IPS-15b (cell line): ENCODE results near the gene RNASE11.
"Not testable (repeated sequence)": the region's sequence is repeated elsewhere in the genome, so short reads cannot be mapped to it uniquely, and the experiment has no call there.

Source experiments
- H3K27me3 ChIP-seq: one replicate; pipeline ENCODE4 v1.6.1; 2013; ENCODE audit warnings: low read length; ENCODE audit not compliant: control insufficient read depth, insufficient read depth
- H3K36me3 ChIP-seq: one replicate; pipeline ENCODE4 v1.6.1; 2013; ENCODE audit warnings: low read length; ENCODE audit not compliant: control insufficient read depth, insufficient read depth
- H3K4me1 ChIP-seq: one replicate; pipeline ENCODE4 v1.6.1; 2013; ENCODE audit warnings: mild to moderate bottlenecking, low read length; ENCODE audit not compliant: control insufficient read depth, insufficient read depth
- H3K4me3 ChIP-seq: one replicate; pipeline ENCODE4 v1.5.1; 2013; ENCODE audit warnings: low read depth, low read length
- H3K9ac ChIP-seq: one replicate; pipeline ENCODE4 v1.6.1; 2013; ENCODE audit warnings: low read depth, mild to moderate bottlenecking, low read length
- H3K9me3 ChIP-seq: one replicate; pipeline ENCODE4 v1.6.1; 2013; ENCODE audit warnings: mild to moderate bottlenecking, low read length; ENCODE audit not compliant: control insufficient read depth, insufficient read depth

RNASE11 gene

DNA sequence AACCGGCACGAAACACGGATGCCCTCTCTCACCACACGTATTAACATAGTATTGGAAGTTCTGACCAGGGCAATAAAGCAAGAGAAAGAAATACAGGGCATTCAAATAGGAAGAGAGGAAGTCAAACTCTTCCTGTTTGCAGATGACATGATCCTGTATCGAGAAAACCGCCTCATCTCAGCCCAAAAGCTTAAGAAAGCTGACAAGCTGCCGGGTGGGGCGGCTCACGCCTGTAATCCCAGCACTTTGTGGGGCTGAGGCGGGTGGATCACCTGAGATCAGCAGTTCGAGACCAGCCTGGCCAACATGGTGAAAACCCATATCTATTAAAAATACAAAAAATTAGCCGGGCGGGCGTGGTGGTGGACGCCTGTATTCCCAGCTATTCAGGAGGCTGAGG, 36.0 kb upstream of the RNASE11 start:
- Histone ChIP-seq H3K9me3 (no peaks in the 10 kb centered on the region), H3K27me3 (peaks cover 48% of the 10 kb centered on the region), H3K4me1 (peaks cover 10% of the 10 kb centered on the region), H3K9ac (no peak overlapping the region), H3K36me3 (no peaks in the 10 kb centered on the region), H3K4me3 (peak overlapping the region; percentile 73)

DNA sequence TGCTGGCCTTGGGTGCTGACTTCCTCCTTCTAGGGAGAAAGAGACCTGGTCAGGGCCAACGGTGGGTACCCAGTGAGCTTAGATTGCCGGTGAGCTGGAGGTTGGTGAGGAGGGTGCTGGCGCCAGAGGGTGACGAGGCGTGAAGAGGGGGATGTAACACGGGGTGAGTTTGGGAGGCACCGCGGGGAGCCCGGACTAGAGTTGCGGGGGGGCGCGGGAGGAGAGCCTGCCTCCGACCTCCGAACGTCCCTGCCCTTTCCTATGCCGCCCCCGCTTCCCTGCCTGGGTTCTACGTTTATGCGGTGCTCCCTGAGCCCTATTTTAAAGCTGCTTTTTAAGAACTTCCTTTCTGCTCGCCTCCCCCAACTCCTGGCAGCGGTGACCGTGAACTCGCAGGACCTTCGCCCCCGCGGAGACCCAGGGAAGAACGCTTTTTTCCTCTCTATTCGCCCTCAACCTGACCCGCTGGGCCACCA, 35.1 kb upstream of the RNASE11 start:
- peaks cover 38% of the 10 kb centered on the region for H3K27me3 ChIP-seq
- no peaks in the 10 kb centered on the region for H3K9me3 ChIP-seq
- peaks cover 5% of the 10 kb centered on the region for H3K4me1 ChIP-seq
- H3K4me3 ChIP-seq: peak overlapping the region; percentile 70
- peak overlapping the region; percentile 50 for H3K9ac ChIP-seq
- no peaks in the 10 kb centered on the region for H3K36me3 ChIP-seq

- Histone ChIP-seq H3K4me1 (no peaks in the 10 kb centered on the region), H3K4me3 (no peak overlapping the region), H3K9ac (no peak overlapping the region), H3K9me3 (no peaks in the 10 kb centered on the region), H3K27me3 (peaks cover 20% of the 10 kb centered on the region), H3K36me3 (no peaks in the 10 kb centered on the region)
These were observed 33.1 kb upstream of the RNASE11 start for GRCh38 chr14:20620798-20621478.

GRCh38 chr14:20619688-20620087, 31.9 kb upstream of the RNASE11 start:
- not testable (repeated sequence) for H3K9me3 ChIP-seq, H3K9ac ChIP-seq

DNA sequence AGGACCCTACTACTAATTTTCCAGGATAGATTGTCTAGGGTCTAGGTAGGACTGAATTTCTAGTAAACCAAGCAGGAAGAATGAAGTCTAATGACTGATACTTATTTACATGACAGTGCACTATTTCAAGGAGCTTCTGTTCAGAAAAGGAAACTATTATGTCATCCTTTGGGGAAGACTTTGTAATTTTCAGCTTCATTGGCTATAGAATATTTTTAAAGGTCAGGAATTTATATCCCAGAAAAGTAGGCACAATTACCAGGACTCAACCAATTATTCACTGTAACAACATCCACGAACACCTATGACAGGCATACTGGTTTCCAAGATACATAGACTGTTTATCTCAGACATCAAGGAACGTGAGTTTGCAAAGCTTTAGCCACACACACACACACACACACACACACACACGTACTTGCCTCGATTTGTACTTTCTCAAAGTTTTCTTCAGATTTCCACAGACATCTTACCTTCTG, 30.5 kb upstream of the RNASE11 start:
- Histone ChIP-seq H3K9ac (no peak overlapping the region), H3K27me3 (peaks cover 15% of the 10 kb centered on the region), H3K4me3 (no peak overlapping the region), H3K9me3 (no peaks in the 10 kb centered on the region), H3K4me1 (peaks cover 3% of the 10 kb centered on the region), H3K36me3 (no peaks in the 10 kb centered on the region)

More at GRCh38 chr14:20619688-20620087, 31.9 kb upstream of the RNASE11 start:
- not testable (repeated sequence) for H3K36me3 ChIP-seq, H3K4me1 ChIP-seq, H3K4me3 ChIP-seq
- H3K27me3 ChIP-seq: peaks cover 20% of the 10 kb centered on the region

- no peaks in the 10 kb centered on the region for H3K9me3 ChIP-seq
- H3K4me1 ChIP-seq: peaks cover 8% of the 10 kb centered on the region
- peaks cover 6% of the 10 kb centered on the region for H3K27me3 ChIP-seq
- no peaks in the 10 kb centered on the region for H3K36me3 ChIP-seq
- H3K9ac ChIP-seq: no peak overlapping the region
- no peak overlapping the region for H3K4me3 ChIP-seq
These were observed 29.6 kb upstream of the RNASE11 start for GRCh38 chr14:20617138-20618003.

DNA sequence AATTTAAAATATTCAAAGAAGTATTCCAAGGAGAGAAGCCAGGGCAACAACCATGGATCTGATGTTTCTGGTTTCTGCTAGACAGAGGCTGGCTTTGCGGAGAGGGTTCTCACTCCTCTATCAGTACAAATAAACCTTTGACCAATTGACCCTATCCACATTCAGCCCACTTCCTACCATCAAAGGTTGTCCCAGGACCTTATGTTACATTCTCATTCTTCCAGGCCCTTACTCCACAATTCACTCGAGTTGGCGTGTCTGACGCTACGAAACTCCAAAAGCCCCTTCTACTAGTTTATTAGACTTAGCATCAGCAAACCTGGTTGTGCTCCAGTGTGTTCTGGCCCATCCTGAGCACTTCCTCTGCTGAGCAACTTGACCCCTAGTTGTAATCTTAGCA, 28.2 kb upstream of the RNASE11 start:
- Histone ChIP-seq H3K36me3 (no peaks in the 10 kb centered on the region), H3K4me1 (peaks cover 8% of the 10 kb centered on the region), H3K9me3 (no peaks in the 10 kb centered on the region), H3K9ac (no peak overlapping the region), H3K4me3 (no peak overlapping the region), H3K27me3 (peaks cover 9% of the 10 kb centered on the region)

GRCh38 chr14:20614038-20614840, 26.4 kb upstream of the RNASE11 start:
- peaks cover 15% of the 10 kb centered on the region for H3K27me3 ChIP-seq
- peak overlapping the region; percentile 68 for H3K9ac ChIP-seq
- peak overlapping the region; percentile 98 for H3K4me3 ChIP-seq
- H3K4me1 ChIP-seq: peaks cover 8% of the 10 kb centered on the region
- H3K36me3 ChIP-seq: no peaks in the 10 kb centered on the region
- H3K9me3 ChIP-seq: no peaks in the 10 kb centered on the region

DNA sequence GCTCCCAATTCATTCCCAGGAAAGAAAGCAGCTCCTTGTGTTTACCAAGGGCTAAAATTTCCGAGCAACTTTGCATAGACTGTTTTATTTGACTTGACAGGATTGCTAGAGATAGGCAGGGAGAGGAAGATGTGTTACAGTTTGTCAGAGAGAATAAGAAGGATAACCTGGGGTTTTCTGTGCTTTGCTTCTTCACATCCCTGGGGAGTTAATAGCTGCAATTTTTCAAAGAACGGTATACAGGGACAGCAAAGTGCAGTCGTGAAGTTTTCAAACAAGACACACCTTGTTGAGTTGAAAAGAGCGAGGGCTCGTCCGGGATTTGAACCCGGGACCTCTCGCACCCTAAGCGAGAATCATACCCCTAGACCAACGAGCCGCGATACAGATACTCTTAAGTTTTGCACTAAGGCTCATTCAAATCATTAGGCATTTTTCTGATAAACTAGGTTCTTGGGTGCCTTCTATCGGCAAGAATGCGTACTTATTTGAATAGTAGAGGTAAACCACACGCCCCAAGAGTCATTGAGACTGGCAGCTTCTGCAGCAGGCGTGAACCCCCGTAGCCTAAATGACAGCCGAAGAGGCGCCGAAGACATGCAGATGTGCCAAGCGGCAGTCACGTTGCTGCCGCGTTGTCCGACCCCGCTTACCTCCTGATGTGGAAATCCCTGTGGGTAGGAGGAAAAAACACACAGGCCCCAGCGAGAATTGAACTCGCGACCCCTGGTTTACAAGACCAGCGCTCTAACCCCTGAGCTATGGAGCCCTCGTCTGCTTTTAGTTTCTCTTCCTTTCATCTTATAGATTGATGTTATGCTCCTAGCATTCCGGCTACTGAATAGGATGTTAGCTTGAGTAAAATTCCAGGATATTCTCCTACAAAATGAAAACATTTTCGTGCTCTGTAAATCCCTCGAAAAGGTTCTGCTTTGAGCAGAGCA, 25.6 kb upstream of the RNASE11 start:
- H3K36me3 ChIP-seq: no peaks in the 10 kb centered on the region
- H3K27me3 ChIP-seq: peaks cover 15% of the 10 kb centered on the region
- H3K9me3 ChIP-seq: no peaks in the 10 kb centered on the region

DNA sequence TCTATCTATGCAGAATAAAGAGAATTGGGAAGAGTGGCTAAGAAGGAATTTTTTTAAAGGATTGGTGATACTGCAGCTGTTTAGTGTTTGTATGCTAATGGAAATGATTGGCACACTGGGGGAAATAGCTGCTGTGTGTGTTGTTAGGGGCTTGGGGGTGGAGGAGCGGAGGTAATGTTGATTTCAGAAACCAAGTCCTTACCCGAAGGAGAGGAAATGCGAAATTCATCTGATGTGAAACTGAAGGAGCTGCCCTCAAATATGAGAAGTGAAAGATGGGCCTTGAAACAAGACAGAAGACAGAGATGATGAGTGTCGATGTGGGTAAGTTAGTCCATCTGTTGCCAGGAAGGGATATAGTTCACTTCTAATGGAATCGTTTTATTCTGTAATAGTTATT, 24.6 kb upstream of the RNASE11 start:
- Histone ChIP-seq H3K4me3 (no peak overlapping the region), H3K9ac (no peak overlapping the region), H3K9me3 (no peaks in the 10 kb centered on the region), H3K36me3 (no peaks in the 10 kb centered on the region), H3K27me3 (peaks cover 15% of the 10 kb centered on the region), H3K4me1 (peaks cover 10% of the 10 kb centered on the region)

More for the DNA sequence above, 25.6 kb upstream of the RNASE11 start:
- H3K4me3 ChIP-seq: peak overlapping the region; percentile 98
- H3K4me1 ChIP-seq: peaks cover 8% of the 10 kb centered on the region
- H3K9ac ChIP-seq: peak overlapping the region; percentile 68
